ENCODE data around the gene TAL1.

- TF ChIP-seq POLR2AphosphoS5 (IDR thresholded peaks at IDR 0.05; ENCODE audit: low read length) (no peak), NFYB (IDR thresholded peaks at IDR 0.05; ENCODE audit: insufficient read depth, low read depth, low read length) (no peak), CEBPB (IDR thresholded peaks at IDR 0.05; ENCODE audit: borderline replicate concordance in 1 of 2, low read depth in 2 of 2, low read length in 2 of 2) (no peak), BACH1 (IDR thresholded peaks at IDR 0.05; ENCODE audit: borderline replicate concordance) (no peak), YY1 (IDR thresholded peaks at IDR 0.05; ENCODE audit: low read depth, low read length) (no peak)
- TF ChIP-seq, protein P1, sequence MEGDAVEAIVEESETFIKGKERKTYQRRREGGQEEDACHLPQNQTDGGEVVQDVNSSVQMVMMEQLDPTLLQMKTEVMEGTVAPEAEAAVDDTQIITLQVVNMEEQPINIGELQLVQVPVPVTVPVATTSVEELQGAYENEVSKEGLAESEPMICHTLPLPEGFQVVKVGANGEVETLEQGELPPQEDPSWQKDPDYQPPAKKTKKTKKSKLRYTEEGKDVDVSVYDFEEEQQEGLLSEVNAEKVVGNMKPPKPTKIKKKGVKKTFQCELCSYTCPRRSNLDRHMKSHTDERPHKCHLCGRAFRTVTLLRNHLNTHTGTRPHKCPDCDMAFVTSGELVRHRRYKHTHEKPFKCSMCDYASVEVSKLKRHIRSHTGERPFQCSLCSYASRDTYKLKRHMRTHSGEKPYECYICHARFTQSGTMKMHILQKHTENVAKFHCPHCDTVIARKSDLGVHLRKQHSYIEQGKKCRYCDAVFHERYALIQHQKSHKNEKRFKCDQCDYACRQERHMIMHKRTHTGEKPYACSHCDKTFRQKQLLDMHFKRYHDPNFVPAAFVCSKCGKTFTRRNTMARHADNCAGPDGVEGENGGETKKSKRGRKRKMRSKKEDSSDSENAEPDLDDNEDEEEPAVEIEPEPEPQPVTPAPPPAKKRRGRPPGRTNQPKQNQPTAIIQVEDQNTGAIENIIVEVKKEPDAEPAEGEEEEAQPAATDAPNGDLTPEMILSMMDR (IDR thresholded peaks at IDR 0.05 in 2 of 3, conservative IDR thresholded peaks at IDR 0.05 in 1 of 3; ENCODE audit: control insufficient read depth in 2 of 3, extremely low read depth in 1 of 3, insufficient read depth in 1 of 3, low read depth in 3 of 3, low read length in 3 of 3), result no peak
These were observed 20.3 kb upstream of the TAL1 start for GRCh38 chr1:47252369-47252768.

All from GM12878 (cell line).